Motor neuron (in vitro differentiated cells): ENCODE measurements around the gene LPGAT1. TPM values are rescaled to one million over a fixed set of nuclear protein-coding genes. Genes with fewer than 3 reads are reported as not detected.

ENCODE experiments used
- ATAC-seq, 8 experiments: fragments of 200-7000 bp; cut with Tn5 transposase; replicated peaks in 6 of 8; 2 replicates each; pipeline ENCODE4 v1.8.0; 2021; ENCODE audit warnings: mild to moderate bottlenecking in 8 of 8, moderate library complexity in 8 of 8
- H3K27ac ChIP-seq, 2 donors: fragments of 250-450 bp; sonication (Bioruptor Pico); 2 replicates each; pipeline ENCODE4 v1.9.0; 2021; ENCODE audit warnings: antibody characterized with exemption in 2 of 2, mild to moderate bottlenecking in 2 of 2, moderate library complexity in 1 of 2
- H3K4me1 ChIP-seq, 2 donors: fragments of 250-450 bp; sonication (Bioruptor Pico); replicated peaks in 1 of 2; 2 replicates each; pipeline ENCODE4 v1.6.1; 2021; ENCODE audit warnings: antibody characterized with exemption in 2 of 2, mild to moderate bottlenecking in 2 of 2, moderate library complexity in 1 of 2
- H3K4me3 ChIP-seq, 5 donors: fragments of 250-450 bp; sonication (Bioruptor Pico); 2 replicates each; pipeline ENCODE4 v1.9.0; 2021; ENCODE audit warnings: antibody characterized with exemption in 5 of 5, mild to moderate bottlenecking in 5 of 5, moderate library complexity in 4 of 5
- WGBS, 10 experiments: fragments of 450-650 bp; shearing (Covaris generic); methylation state at CpG; one replicate each; pipeline ENCODE4 v1.0.0; 2022; 5-methylcytosine and 5-hydroxymethylcytosine counted together
- in situ Hi-C, 9 experiments: fragments of 400-800 bp; cut with MboI; loops; one replicate each; pipeline ENCODE4 v1.15.0; 2021; ENCODE audit warnings: low sequenced_read_pairs in 9 of 9, low pct_unique_long_range_greater_than_20kb in 2 of 9; ENCODE audit not compliant: unreplicated experiment in 9 of 9
- total RNA-seq, 8 experiments: library from RNA; unstranded; fragments of 300-600 nt; gene quantifications; 2 replicates each; pipeline versions ENCODE4 v1.2.3 to v1.2.4, GENCODE V29; 2022

Gene LPGAT1
- total RNA-seq, 8 experiments from 2014 or later, result 25.1 to 41.3 (median 31.9) TPM

- H3K27ac ChIP-seq, result no peak overlapping the region
- H3K4me1 ChIP-seq, result no peaks in the 10 kb centered on the region
- 92 to 100% (median 94%) methylated on average over 2 to 4 of the region's 4 CpGs; no CpG with 5 or more reads in 1 of the 10 experiments for WGBS, 10 experiments
- in situ Hi-C loops, result no loop called here
- no peak overlapping the region for H3K4me3 ChIP-seq
- no peak for ATAC-seq
Measured at GRCh38 chr1:211788626-211789025, 41.9 kb downstream of the LPGAT1 start.

DNA sequence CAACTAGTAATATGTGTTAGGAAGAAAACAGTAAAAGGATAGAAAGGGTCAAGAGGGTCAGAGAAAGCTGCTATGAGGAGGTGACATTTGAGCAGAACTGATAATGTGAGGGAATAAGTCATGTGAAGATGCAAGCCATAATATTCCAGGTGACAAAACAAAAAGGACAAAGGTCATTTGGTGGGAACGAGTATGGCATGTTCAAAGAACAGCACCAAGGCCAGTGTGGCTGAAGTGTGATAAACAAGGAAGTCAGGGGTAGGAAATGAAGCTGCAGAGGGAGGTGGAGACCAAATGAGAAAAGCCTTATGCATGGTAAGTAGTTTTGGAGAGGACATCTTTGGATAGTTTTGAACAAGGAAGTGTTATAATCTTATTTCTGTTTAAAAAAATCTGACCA, 46.7 kb downstream of the LPGAT1 start:
- 20 to 100% (median 57%) methylated on average over 1 of the region's 1 CpG; no CpG with 5 or more reads in 4 of the 10 experiments for WGBS, 10 experiments
- H3K27ac ChIP-seq, result no peak overlapping the region
- no peaks in the 10 kb centered on the region for H3K4me1 ChIP-seq
- no peak overlapping the region for H3K4me3 ChIP-seq
- ATAC-seq, result no peak
- in situ Hi-C loops, result no loop called here

DNA sequence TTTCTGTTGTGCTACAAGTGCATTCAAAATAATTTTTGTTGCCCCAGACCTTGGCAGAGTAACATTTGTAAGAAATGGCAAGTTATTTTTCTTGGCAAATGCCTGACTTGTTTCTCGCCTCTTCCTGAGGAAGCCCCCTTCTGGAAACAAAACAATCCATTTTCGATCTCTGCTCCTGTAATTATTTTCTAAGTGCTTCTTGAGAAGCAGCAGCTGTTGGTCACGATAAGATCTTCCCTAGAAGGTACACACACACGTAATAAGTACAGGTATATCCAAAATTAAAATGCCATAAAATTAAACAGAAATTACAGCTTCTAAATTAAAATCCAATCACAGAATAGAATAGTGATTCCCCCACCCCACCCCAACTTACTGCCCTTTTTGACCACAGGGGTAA, 47.3 kb downstream of the LPGAT1 start:
- in situ Hi-C loops, result no loop called here
- Histone ChIP-seq H3K27ac (no peak overlapping the region), H3K4me3 (no peak overlapping the region), H3K4me1 (no peaks in the 10 kb centered on the region)
- 89 to 100% (median 100%) methylated on average over 1 to 4 of the region's 4 CpGs for WGBS, 10 experiments
- no peak for ATAC-seq

DNA sequence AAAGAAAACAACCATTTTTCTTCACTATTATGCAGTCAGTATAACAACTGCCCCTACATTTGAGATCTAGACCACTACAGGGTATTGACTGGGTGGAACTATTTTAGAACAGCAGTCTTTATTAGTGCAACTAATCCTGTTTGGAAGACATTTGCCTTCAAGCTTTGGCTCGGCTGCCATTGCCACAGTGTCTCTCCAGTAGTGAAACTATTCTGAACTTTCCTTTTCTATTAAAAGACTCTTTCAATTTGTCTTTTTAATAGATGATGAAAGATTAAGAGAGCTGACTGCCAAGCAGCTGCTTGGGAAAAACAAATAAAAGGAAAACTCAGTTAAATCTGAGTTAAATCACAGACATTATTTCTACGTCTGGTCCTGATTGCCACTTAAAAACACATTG, 49.3 kb downstream of the LPGAT1 start:
- WGBS, 10 experiments, result 20 to 100% (median 89%) methylated on average over 1 to 2 of the region's 2 CpGs; no CpG with 5 or more reads in 1 of the 10 experiments
- no peaks in the 10 kb centered on the region for H3K4me1 ChIP-seq
- in situ Hi-C loops, result no loop called here
- no peak overlapping the region for H3K27ac ChIP-seq
- H3K4me3 ChIP-seq, result no peak overlapping the region
- peak in 1 of 8 experiments; percentile 41 for ATAC-seq

- no peak overlapping the region for H3K4me3 ChIP-seq
- peaks cover 0 to 2% of the 10 kb centered on the region in 2 donors for H3K4me1 ChIP-seq
- no peak overlapping the region for H3K27ac ChIP-seq
- WGBS, 10 experiments, result 33 to 78% (median 59%) methylated on average over 1 to 4 of the region's 4 CpGs; no CpG with 5 or more reads in 1 of the 10 experiments
- peak in 7 of 8 experiments; percentile 52 to 73 (median 66) for ATAC-seq
- in situ Hi-C loops, result no loop called here
Measured at GRCh38 chr1:211775170-211775569, 55.4 kb downstream of the LPGAT1 start.

- no peak for ATAC-seq
- Histone ChIP-seq H3K27ac (no peak overlapping the region), H3K4me1 (no peaks in the 10 kb centered on the region), H3K4me3 (no peak overlapping the region)
- in situ Hi-C loops, result no loop called here
- WGBS, 10 experiments, result 75 to 100% (median 100%) methylated on average over 1 of the region's 1 CpG; no CpG with 5 or more reads in 3 of the 10 experiments
Measured at GRCh38 chr1:211764701-211765100, 65.9 kb downstream of the LPGAT1 start.

- in situ Hi-C loops, result no loop called here
- no peak overlapping the region for H3K27ac ChIP-seq
- H3K4me3 ChIP-seq, result no peak overlapping the region
- no peaks in the 10 kb centered on the region for H3K4me1 ChIP-seq
- 75 to 100% (median 88%) methylated on average over 1 to 3 of the region's 3 CpGs for WGBS, 10 experiments
- peak in 1 of 8 experiments; percentile 22 for ATAC-seq
Measured at GRCh38 chr1:211762206-211762605, 68.4 kb downstream of the LPGAT1 start.

DNA sequence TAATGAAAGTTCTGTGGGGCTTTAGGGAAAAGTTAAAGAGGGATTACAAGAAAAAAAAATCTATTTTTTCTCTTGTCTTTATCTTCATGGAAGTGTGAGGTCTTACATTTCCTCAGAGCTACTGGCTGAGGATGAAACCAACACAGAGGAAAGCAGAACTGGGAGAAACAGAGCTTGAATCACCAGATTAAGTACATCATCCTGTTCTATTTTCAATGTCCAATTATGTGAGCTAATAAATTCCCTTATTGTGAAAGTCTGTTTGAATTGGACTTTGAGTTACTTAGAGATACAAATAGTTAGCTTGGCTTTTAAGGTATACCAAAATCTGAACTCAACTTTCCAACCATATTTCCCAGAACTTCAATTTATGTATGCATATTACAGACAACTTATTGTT, 69.2 kb downstream of the LPGAT1 start:
- Histone ChIP-seq H3K4me1 (no peaks in the 10 kb centered on the region), H3K4me3 (no peak overlapping the region), H3K27ac (no peak overlapping the region)
- in situ Hi-C loops, result no loop called here
- ATAC-seq, result no peak

DNA sequence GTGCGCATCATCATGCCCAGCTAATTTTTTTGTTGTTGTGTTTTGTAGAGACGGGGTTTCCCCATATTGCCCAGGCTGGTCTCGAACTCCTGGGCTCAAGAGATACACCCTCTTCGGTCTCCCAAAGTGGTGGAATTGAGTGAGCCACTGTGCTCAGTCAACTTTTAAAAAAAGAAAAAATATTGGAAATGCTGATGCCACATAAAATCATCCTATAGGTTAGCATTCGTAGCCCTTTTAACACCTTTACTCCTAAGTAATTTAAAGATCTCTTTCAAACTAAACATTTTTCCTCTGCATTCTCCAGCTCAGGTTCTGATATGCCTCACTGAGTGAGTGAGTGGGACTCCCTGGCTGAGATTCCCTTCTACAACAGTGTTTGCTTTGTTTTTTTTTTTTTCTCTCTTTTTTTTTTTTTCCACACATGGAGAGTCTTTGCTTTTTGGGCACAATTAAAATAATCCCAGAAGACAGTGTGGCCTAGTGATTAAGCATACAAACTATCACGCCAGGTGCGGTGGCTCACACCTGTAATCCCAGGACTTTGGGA, 74.0 kb downstream of the LPGAT1 start:
- no peak for ATAC-seq
- Histone ChIP-seq H3K4me1 (no peaks in the 10 kb centered on the region), H3K27ac (no peak overlapping the region), H3K4me3 (no peak overlapping the region)
- in situ Hi-C loops, result no loop called here
- WGBS, 10 experiments, result 86 to 100% (median 96%) methylated on average over 2 to 7 of the region's 7 CpGs

DNA sequence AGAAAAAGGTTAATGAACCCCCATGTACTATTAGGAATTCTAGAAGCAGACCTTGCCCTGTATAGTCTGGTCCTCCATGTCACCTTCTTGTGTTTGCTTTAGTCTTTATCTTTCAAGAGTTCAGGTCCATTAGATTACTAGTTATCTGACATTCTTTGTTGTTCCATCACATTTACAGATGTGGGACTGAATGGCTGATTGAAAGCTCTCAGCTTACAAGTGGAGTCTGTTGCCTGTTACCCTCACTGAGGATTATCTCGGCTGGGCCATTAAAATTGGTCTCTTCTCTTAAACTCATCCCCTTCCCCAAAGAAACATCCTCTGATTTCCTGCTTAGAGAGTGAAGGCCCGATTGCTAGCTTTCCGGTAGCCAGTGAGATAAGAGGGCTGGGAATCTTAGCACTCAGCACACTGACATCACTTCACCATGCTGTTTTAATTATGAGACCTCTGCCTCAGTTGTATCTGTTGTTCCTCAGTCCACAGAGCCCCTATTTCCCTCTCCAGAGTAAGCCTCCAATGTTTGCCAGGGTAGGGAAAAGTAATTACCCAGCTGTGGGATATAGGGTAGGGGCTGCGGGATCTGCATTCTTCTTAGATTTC, 76.8 kb downstream of the LPGAT1 start:
- 80 to 100% (median 96%) methylated on average over 1 to 4 of the region's 4 CpGs; no CpG with 5 or more reads in 1 of the 10 experiments for WGBS, 10 experiments
- no peak overlapping the region for H3K27ac ChIP-seq
- H3K4me3 ChIP-seq, result no peak overlapping the region
- H3K4me1 ChIP-seq, result no peaks in the 10 kb centered on the region
- in situ Hi-C loops, result no loop called here
- ATAC-seq, result no peak

DNA sequence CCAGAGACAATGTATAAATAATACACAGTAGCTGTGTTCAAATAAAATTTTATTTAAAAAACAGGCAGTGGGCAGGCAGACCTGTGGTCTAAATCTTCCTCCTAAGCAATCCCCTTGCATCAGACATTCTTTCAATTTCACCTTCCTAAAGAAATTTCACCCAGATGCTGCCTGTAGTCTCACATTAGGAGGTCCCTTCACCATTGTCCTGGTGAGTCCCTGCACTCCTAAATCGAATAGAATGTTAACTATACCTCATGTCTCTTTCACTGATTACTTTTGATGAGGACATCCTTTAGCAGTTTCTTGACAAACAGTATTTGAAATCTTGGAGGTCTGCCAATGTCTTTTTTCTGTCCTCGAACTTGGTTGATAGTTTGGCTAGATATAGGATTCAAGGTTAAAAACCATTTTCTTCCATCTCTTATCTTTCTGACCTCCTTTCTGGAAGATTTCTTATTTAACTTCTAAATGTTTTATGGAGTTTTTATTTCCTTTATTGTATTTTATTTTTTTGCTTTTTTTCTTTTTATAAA, 77.5 kb downstream of the LPGAT1 start:
- no peak for ATAC-seq
- no peaks in the 10 kb centered on the region for H3K4me1 ChIP-seq

DNA sequence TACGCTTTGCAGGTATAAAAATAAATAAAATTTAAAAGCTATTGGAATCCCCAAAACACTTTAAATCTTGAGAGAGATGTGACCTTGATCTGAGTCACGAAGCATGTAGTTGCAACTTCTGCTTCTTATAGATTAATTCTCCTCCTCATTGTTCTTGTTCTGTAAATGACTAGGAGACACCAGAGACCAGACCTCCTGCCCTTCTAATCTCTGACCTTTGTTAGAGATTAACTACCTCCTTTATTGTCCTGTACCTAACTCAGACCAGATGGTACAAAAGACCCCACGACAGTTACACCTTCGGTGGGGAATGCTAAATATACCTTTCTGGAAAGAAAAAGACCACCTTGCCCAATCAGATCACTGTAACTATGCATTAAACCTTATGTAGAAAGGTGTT, 78.2 kb downstream of the LPGAT1 start:
- Histone ChIP-seq H3K4me3 (no peak overlapping the region), H3K4me1 (no peaks in the 10 kb centered on the region), H3K27ac (no peak overlapping the region)
- ATAC-seq, result no peak
- in situ Hi-C loops, result no loop called here
- 53 to 100% (median 86%) methylated on average over 1 to 4 of the region's 4 CpGs; no CpG with 5 or more reads in 1 of the 10 experiments for whole genome bisulfite sequencing, 10 experiments

More for the DNA sequence above, 77.5 kb downstream of the LPGAT1 start:
- in situ Hi-C loops, result no loop called here
- no peak overlapping the region for H3K27ac ChIP-seq
- H3K4me3 ChIP-seq, result no peak overlapping the region
- 32 to 100% (median 56%) methylated on average over 2 of the region's 2 CpGs for WGBS, 10 experiments

DNA sequence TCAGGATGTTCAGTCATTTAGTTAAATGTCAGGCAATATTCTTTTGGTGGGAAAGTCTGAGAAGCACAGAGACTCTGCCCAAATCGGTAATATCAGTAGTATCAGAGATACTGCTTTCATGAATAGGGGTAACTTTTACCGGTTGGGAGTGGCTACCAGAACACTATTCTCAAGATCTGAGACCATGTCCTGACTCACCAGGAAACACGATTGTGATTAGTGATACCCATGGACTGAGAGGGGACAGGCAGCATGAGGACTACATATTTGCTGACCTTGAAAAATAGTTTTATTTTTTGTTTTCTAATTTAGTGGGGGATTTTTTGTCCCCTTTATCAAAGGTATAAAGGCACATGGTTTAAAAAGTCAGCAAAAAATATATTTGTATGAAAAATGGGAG, 79.1 kb downstream of the LPGAT1 start:
- ATAC-seq, result no peak
- Histone ChIP-seq H3K4me3 (no peak overlapping the region), H3K27ac (no peak overlapping the region), H3K4me1 (no peaks in the 10 kb centered on the region)
- 47 to 100% (median 85%) methylated on average over 2 to 3 of the region's 3 CpGs; no CpG with 5 or more reads in 2 of the 10 experiments for WGBS, 10 experiments
- in situ Hi-C loops, result no loop called here

DNA sequence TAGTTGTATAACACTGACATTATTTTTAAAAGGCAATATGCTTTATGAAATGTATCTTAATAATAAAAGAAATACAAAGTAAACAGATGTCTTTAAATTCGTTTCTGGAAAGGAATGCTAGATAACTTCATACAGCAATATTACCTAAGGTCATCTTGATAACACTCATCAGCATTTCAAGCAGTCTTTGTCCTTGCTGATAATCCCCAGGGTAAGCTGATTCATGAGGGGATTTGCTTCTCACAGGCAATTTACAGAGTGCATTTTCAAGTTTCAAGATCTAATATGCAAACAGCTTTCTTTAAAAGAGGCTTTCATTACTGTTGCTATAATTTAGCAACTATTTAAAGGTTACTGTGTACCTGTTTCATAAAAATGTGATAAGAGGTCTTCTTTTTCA, 80.0 kb downstream of the LPGAT1 start:
- 0 to 86% (median 56%) methylated on average over 1 of the region's 1 CpG for WGBS, 10 experiments
- H3K4me1 ChIP-seq, result no peaks in the 10 kb centered on the region

More for the DNA sequence above, 80.0 kb downstream of the LPGAT1 start:
- in situ Hi-C loops, result no loop called here
- H3K27ac ChIP-seq, result no peak overlapping the region
- H3K4me3 ChIP-seq, result no peak overlapping the region
- no peak for ATAC-seq
